B cell (primary cell): ENCODE results near the gene XRRA1.

Source experiments
- CTCF ChIP-seq: fragments of 200-600 bp; IDR thresholded peaks from one replicate; pipeline ENCODE4 v1.8.0; 2022; ENCODE audit warnings: antibody characterized with exemption, mild to moderate bottlenecking
- EZH2 ChIP-seq: IDR thresholded peaks from 2 replicates; pipeline ENCODE4 v1.6.1; 2012; ENCODE audit warnings: borderline replicate concordance, low read depth, mild to moderate bottlenecking, moderate library complexity, low read length; ENCODE audit not compliant: insufficient read depth, poor library complexity, severe bottlenecking

GRCh38 chr11:74926304-74927030 is 22.4 kb downstream of the XRRA1 start:
- no peak for TF ChIP-seq EZH2
- TF ChIP-seq CTCF = no peak
